Bronchial epithelial cell (primary cell): ENCODE results near the gene RIMBP2. TPM values are rescaled to one million over a fixed set of nuclear protein-coding genes. Genes with fewer than 3 reads are reported as not detected.

ENCODE experiments used
- DNase-seq: peaks from one replicate; pipeline ENCODE4 v3.0.0-alpha.2; 2010; ENCODE audit warnings: low read depth
- FAIRE-seq: peaks from 2 replicates; lab custom pipeline; 2011; peaks lifted over from hg19 to GRCh38; lab: Jason Lieb, UNC
- H3K27me3 ChIP-seq: 2 replicates; pipeline ENCODE4 v1.5.1; 2011; ENCODE audit warnings: low read length; ENCODE audit not compliant: control insufficient read depth, insufficient read depth
- H3K36me3 ChIP-seq: 2 replicates; pipeline ENCODE4 v1.5.1; 2011; ENCODE audit warnings: low read length; ENCODE audit not compliant: control insufficient read depth, insufficient read depth
- H3K4me3 ChIP-seq: 2 replicates; pipeline ENCODE4 v1.5.1; 2011; ENCODE audit warnings: mild to moderate bottlenecking, low read depth, low read length, control low read depth
- total RNA-seq: library from RNA; depleted of rRNA; stranded (reverse); fragments of >200 nt; gene quantifications from 2 replicates; pipeline ENCODE4 v1.2.1, GENCODE V29; 2014
- TF ChIP-seq, protein P1 (sequence below): IDR thresholded peaks from 2 replicates; pipeline ENCODE4 v1.5.1; 2011; ENCODE audit warnings: mild to moderate bottlenecking, moderate library complexity, low read length, control low read depth, inconsistent platforms; ENCODE audit not compliant: insufficient read depth, severe bottlenecking

Gene RIMBP2
- total RNA-seq, 1 donor from 2014 or later: not detected

DNA sequence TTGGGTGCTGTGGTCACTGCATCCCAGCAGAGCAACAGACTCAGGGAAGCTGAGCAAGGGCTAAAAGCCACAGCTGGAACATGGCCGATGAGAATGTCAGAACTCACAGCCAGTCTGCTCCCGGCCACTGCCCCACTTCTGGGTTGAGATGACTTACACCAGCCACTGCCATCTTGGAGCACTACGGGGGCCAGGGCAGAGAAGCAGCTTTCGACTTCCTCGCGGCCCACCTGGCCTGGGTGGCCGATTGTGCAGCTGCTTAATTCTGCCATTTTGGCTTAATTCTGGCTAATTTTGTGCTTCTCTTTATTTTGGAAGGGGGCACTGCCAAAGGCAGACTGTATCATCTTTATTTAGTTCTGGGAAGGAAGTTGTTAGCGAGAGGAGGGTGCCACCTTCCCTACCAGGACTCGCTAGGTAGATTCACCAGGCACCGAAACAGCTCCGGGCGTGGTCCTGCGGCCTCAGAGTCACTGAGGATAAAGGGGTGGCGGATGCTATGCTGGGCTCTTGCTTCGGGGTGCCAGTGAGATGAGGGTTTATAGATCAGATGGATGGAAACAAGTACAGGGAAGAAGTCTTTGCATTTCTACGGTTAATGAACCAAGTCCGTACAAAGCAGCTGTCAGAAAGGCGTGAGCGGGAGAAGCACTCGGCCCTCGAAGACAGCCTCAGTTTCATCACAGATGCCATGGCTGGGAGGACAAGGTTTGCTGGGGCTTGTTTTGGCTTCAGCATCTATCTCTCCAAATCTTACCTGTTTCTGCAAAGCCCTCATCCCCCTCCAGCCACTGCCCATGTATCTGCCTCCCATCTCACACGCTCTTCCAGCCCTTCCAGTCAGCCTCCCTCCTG, 230.6 kb downstream of the RIMBP2 start:
- Histone ChIP-seq H3K4me3 (no peak overlapping the region), H3K27me3 (no peaks in the 10 kb centered on the region), H3K36me3 (no peaks in the 10 kb centered on the region)
- DNase-seq: no peak
- TF ChIP-seq, protein P1, sequence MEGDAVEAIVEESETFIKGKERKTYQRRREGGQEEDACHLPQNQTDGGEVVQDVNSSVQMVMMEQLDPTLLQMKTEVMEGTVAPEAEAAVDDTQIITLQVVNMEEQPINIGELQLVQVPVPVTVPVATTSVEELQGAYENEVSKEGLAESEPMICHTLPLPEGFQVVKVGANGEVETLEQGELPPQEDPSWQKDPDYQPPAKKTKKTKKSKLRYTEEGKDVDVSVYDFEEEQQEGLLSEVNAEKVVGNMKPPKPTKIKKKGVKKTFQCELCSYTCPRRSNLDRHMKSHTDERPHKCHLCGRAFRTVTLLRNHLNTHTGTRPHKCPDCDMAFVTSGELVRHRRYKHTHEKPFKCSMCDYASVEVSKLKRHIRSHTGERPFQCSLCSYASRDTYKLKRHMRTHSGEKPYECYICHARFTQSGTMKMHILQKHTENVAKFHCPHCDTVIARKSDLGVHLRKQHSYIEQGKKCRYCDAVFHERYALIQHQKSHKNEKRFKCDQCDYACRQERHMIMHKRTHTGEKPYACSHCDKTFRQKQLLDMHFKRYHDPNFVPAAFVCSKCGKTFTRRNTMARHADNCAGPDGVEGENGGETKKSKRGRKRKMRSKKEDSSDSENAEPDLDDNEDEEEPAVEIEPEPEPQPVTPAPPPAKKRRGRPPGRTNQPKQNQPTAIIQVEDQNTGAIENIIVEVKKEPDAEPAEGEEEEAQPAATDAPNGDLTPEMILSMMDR: no peak
- no peak for FAIRE-seq

DNA sequence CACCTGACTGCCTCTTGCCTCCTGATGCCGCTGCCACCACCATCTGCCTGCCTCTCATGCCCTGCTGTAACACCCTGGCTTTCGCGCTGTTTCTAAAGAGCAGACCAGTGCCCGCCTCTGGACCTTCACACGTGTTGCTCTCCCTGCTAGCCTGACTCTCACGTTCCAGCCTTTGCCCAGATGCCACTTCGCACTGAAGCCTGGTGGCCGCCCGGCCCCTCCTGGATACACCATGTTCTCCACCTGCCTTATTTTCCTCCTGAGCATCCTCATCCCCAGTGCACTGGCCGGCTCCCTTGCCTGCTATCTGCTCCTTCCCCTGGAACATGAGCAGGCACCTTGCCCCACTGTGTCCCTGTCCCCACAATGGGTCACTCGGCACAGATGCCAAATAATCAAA, 231.9 kb downstream of the RIMBP2 start:
- TF ChIP-seq, protein P1: no peak
- Histone ChIP-seq H3K36me3 (no peaks in the 10 kb centered on the region), H3K4me3 (no peak overlapping the region), H3K27me3 (no peaks in the 10 kb centered on the region)
- no peak for FAIRE-seq
- no peak for DNase-seq

DNA sequence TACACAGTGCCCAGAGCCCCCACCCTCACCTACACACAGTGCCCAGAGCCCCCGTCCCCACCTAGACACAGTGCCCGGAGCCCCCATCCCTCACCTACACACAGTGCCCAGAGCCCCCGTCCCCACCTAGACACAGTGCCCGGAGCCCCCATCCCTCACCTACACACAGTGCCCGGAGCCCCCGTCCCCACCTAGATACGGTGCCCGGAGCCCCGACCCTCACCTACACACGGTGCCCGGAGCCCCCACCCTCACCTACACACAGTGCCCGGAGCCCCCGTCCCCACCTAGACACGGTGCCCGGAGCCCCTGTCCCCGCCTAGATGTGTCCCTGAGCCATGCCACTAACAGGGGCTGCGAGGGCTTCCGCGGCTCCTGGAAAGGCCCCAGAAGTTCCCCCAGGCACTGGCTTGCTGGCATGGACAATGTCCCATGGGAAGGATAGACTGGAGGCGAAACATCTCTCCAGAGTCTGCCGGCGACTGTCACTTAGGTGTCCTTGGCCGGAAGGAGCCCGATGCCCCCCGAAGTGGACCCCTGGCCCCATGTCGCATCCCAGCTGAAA, 232.4 kb downstream of the RIMBP2 start:
- DNase-seq (no peak), FAIRE-seq (no peak)
- no peaks in the 10 kb centered on the region for H3K36me3 ChIP-seq
- H3K4me3 ChIP-seq: no peak overlapping the region
- no peaks in the 10 kb centered on the region for H3K27me3 ChIP-seq
- TF ChIP-seq, protein P1: no peak

DNA sequence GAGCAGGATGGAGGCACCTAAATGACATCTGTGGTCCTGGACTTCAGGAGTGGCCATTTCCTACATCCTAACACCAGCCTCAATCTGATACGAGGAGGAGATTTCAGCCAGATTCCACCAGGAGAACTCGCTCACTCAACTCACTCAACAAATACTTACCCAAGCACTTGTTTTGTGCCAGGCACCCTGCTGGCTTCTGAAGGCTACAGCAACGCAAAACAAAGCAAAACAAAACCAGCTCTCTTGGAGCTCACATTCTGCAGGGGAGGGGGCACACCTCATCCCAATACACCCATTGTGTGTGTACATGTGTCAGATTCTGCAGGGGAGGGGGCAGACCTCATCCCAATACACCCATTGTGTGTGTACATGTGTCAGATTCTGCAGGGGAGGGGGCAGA, 233.7 kb downstream of the RIMBP2 start:
- no peak overlapping the region for H3K4me3 ChIP-seq
- no peaks in the 10 kb centered on the region for H3K27me3 ChIP-seq
- no peak for DNase-seq
- no peaks in the 10 kb centered on the region for H3K36me3 ChIP-seq
- TF ChIP-seq, protein P1: no peak
- no peak for FAIRE-seq

DNA sequence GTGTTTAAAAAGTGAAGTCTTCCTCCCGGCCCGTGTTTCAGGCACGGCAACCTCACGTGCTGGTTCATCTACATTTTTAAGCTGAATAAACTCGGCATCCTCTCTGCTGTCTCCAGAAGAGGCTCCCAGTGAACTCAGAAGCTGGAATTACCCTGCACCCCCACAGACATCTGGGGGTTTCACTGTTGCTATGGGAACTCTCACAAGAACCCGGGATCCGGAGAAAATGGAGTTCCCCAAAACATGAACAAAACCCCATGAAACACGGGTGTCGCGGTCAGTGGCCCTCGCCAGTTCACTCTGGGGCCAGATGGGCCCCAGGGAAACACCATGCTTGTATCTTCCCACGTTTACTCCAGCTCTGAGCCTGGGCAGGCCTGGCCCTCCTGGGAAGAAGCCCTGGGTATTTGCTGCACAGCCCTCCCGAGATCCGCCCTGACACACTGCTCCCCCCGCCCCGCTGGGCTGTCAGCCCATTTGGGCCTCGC, 234.7 kb downstream of the RIMBP2 start:
- no peaks in the 10 kb centered on the region for H3K27me3 ChIP-seq
- no peaks in the 10 kb centered on the region for H3K36me3 ChIP-seq
- H3K4me3 ChIP-seq: no peak overlapping the region
- no peak for DNase-seq
- no peak for FAIRE-seq
- TF ChIP-seq, protein P1: no peak
